Erythroblast (primary cell): ENCODE data around the gene GMPPB.

Source experiments
- GATA1 ChIP-seq: IDR thresholded peaks from 2 replicates; pipeline ENCODE4 v1.6.1; 2011; ENCODE audit warnings: low read depth, mild to moderate bottlenecking, control low read depth, low read length, moderate library complexity
- POLR2A ChIP-seq: IDR thresholded peaks from 2 replicates; pipeline ENCODE4 v1.6.1; 2011; ENCODE audit warnings: mild to moderate bottlenecking, low read length

GRCh38 chr3:49701388-49702077, 22.2 kb downstream of the GMPPB start:
- TF ChIP-seq POLR2A (no peak), GATA1 (no peak)
